WERI-Rb-1 (cell line): ENCODE data around the gene CFP.
A peak's percentile ranks its signal among the peaks of the same experiment; 100 is the strongest.

ENCODE experiments used
- DNase-seq: peaks from one replicate; pipeline ENCODE4 v3.0.0-alpha.2; 2020
- H3K27ac ChIP-seq: fragments of 250-450 bp; sonication (Bioruptor Pico); 2 replicates; pipeline ENCODE4 v1.5.1; 2020; ENCODE audit warnings: mild to moderate bottlenecking, moderate library complexity
- H3K27me3 ChIP-seq: fragments of 250-450 bp; sonication (Bioruptor Pico); 2 replicates; pipeline ENCODE4 v1.5.1; 2021; ENCODE audit warnings: mild to moderate bottlenecking, low read depth, moderate library complexity; ENCODE audit not compliant: insufficient read depth, severe bottlenecking
- H3K36me3 ChIP-seq: fragments of 250-450 bp; sonication (Bioruptor Pico); 2 replicates; pipeline ENCODE4 v1.5.1; 2020; ENCODE audit warnings: mild to moderate bottlenecking, moderate library complexity
- H3K4me3 ChIP-seq: 2 replicates; pipeline ENCODE4 v1.5.1; 2011; ENCODE audit warnings: low read depth, mild to moderate bottlenecking, control low read depth, low read length
- H3K9me3 ChIP-seq: fragments of 250-450 bp; sonication (Bioruptor Pico); 2 replicates; pipeline ENCODE4 v1.5.1; 2021; ENCODE audit warnings: mild to moderate bottlenecking, moderate library complexity; ENCODE audit not compliant: severe bottlenecking
- TF ChIP-seq, protein P1 (sequence below): IDR thresholded peaks from 2 replicates; pipeline ENCODE4 v1.5.1; 2011; ENCODE audit warnings: low read depth, mild to moderate bottlenecking, control low read depth, inconsistent platforms, low read length

CFP gene

DNA sequence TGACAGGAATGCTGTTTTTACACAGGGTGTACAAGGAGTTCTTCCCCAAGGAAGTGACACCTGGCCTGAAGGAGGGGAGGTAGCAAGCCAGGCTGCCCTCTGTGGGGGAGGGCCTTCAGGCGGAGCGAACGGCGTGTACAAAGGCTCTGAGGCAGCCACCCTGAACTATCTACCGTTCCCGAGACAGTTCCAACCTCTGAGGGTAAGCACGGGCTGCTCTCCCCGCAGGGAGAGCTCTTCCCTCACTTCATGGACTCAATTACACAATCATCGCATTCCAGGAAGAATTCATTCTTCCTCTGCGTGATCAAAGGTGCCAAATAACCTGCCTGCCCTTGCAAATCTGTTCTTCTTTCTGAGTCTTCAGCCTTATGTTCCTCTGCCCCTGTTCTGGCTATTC, 15.8 kb upstream of the CFP start:
- Histone ChIP-seq H3K9me3 (no peaks in the 10 kb centered on the region), H3K27ac (no peak overlapping the region), H3K4me3 (no peak overlapping the region), H3K27me3 (no peaks in the 10 kb centered on the region), H3K36me3 (peaks cover 10% of the 10 kb centered on the region)
- DNase-seq: no peak
- TF ChIP-seq, protein P1, sequence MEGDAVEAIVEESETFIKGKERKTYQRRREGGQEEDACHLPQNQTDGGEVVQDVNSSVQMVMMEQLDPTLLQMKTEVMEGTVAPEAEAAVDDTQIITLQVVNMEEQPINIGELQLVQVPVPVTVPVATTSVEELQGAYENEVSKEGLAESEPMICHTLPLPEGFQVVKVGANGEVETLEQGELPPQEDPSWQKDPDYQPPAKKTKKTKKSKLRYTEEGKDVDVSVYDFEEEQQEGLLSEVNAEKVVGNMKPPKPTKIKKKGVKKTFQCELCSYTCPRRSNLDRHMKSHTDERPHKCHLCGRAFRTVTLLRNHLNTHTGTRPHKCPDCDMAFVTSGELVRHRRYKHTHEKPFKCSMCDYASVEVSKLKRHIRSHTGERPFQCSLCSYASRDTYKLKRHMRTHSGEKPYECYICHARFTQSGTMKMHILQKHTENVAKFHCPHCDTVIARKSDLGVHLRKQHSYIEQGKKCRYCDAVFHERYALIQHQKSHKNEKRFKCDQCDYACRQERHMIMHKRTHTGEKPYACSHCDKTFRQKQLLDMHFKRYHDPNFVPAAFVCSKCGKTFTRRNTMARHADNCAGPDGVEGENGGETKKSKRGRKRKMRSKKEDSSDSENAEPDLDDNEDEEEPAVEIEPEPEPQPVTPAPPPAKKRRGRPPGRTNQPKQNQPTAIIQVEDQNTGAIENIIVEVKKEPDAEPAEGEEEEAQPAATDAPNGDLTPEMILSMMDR: no peak

GRCh38 chrX:47644557-47645091, 14.9 kb upstream of the CFP start:
- TF ChIP-seq, protein P1: peak; percentile 48
- no peak overlapping the region for H3K27ac ChIP-seq
- peaks cover 3% of the 10 kb centered on the region for H3K27me3 ChIP-seq
- peaks cover 19% of the 10 kb centered on the region for H3K36me3 ChIP-seq
- DNase-seq: no peak
- H3K9me3 ChIP-seq: no peaks in the 10 kb centered on the region
- no peak overlapping the region for H3K4me3 ChIP-seq

- no peaks in the 10 kb centered on the region for H3K9me3 ChIP-seq
- no peak overlapping the region for H3K27ac ChIP-seq
- TF ChIP-seq, protein P1: peak; percentile 50; the same call in 1 of the 2 replicates
- peaks cover 6% of the 10 kb centered on the region for H3K27me3 ChIP-seq
- no peak for DNase-seq
- H3K36me3 ChIP-seq: peaks cover 18% of the 10 kb centered on the region
- no peak overlapping the region for H3K4me3 ChIP-seq
These were observed 14.2 kb upstream of the CFP start for GRCh38 chrX:47643926-47644325.

- TF ChIP-seq, protein P1: no peak
- no peak for DNase-seq
- H3K9me3 ChIP-seq: no peaks in the 10 kb centered on the region
- peaks cover 10% of the 10 kb centered on the region for H3K27me3 ChIP-seq
- H3K4me3 ChIP-seq: no peak overlapping the region
- H3K36me3 ChIP-seq: peaks cover 14% of the 10 kb centered on the region
- no peak overlapping the region for H3K27ac ChIP-seq
These were observed 9.1 kb upstream of the CFP start for GRCh38 chrX:47638816-47639215.

- Histone ChIP-seq H3K4me3 (no peak overlapping the region), H3K27ac (no peak overlapping the region), H3K36me3 (peaks cover 14% of the 10 kb centered on the region), H3K27me3 (peaks cover 10% of the 10 kb centered on the region), H3K9me3 (no peaks in the 10 kb centered on the region)
- TF ChIP-seq, protein P1: no peak
- no peak for DNase-seq
These were observed 7.9 kb upstream of the CFP start for GRCh38 chrX:47637546-47638195.
